Nucleus accumbens (tissue), 56 donors: ENCODE results near the gene GCLM.
"Not testable (repeated sequence)": the region's sequence is repeated elsewhere in the genome, so short reads cannot be mapped to it uniquely, and the experiment has no call there.

Source experiments
- DNase-seq, 56 donors: peaks; one replicate each; lab custom pipeline; 2025; lab: John Stamatoyannopoulos, UW

The GCLM gene

GRCh38 chr1:93899543-93900207 lies 9.6 kb downstream of the GCLM start:
- no peak for DNase-seq

- no peak for DNase-seq
Measured at GRCh38 chr1:93888900-93889299, 20.3 kb downstream of the GCLM start.

DNA sequence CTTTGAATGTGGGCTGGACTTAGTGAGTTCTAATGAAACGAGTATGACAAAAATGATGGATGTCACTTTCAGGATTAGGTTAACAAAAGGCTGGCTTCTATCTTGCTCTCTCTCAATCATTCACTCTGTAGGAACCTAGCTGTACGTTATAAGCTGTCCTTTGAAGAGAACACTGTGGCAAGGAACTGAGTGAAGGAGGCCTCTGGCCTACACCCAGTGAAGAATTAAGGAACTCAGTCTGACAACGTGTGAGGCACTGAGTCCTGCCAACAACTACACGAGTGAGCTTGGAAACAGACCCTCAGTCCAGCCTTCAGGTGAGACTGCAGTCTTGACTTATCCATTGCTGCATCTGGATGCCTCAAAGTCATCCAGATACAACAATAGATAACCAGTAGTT lies 27.0 kb downstream of the GCLM start:
- DNase-seq: no peak

GRCh38 chr1:93880731-93881130 lies 28.5 kb downstream of the GCLM start:
- DNase-seq: no peak

DNA sequence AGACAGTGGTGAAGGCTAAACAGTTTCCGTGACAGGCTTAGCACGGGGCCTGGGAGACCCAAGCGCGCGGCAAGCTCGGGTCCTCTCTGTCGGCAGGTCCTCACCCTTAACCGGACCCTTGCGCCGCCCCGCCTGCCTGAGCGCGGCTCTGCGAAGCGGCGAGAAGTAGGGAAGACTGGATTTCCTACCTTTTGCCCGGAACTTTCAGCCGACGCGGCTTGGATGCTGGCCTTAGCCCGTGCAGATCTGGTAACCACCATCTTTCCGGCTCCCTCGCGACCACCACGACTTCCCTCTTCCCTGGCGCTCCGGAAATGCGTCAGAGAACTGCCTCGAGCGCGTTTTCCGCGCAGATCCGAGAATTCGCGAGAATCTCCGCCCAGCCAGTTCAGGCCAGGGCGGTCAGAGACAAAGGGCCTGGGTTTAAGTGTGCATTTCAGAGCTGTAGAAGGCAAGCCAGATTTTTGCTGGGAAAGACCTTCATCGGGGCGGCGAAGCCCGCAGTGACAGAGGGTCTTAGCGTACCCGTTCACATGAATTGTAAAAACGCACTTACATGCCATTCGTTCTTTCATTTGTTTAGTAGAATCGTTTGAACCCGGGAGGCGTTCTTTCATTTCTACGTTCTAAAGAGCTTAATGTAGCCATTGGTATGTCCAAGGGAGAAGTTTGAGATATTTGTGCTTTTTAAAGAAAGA lies 30.2 kb downstream of the GCLM start, which contains the start of gene DNTTIP2:
Gene DNTTIP2, minus strand, starts transcription at position 318 of the 698 bp plus-strand sequence. Its CDS starts 58 bp downstream, at position 260.
- DNase-seq: peak; percentile 22 to 96 (median 87)

DNA sequence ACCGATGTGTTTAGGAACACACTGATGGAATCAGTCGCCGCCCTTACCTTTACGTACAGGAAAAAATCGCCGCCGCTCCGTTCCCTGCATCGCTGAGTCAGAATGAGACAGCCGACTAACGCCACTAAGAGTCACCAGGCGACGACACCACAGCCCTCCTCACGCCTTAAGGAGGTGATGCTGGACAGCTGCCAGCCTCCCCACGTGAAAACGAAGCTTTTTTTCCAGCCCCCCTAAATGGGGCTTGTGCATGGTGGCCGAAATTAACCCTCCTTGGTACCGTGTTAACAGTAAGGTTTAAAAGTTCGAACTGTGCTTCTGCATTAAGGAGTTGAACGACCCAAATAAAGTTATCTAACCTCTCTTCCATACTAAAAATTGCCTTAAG lies 30.7 kb downstream of the GCLM start:
- DNase-seq: peak in 19 of 56 donors; percentile 1 to 52 (median 12)

- DNase-seq: no peak
Measured at GRCh38 chr1:93877529-93877928, 31.7 kb downstream of the GCLM start.

DNA sequence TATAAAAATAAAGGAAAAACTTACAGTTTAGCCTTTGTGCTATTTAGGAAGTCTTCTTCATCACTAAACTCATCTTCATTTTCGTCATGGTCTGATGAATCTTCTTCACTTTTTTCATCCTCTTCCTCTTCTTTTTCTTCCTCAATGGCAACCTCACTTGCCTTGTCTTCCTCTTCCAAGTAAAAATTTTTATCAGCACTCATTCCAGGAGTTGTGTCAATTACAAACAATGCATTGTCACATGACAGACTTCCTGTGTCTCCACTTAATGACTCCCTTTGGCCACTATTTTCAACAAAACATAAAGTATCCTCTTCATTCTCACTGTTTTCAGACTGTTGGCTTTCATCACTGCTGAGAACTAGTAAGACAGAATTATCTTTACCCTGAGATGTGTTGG lies 33.0 kb downstream of the GCLM start:
- no peak for DNase-seq

GRCh38 chr1:93874025-93874651 lies 35.1 kb downstream of the GCLM start:
- DNase-seq: no peak

- DNase-seq: no peak
Measured at GRCh38 chr1:93871366-93871765, 37.9 kb downstream of the GCLM start.

DNA sequence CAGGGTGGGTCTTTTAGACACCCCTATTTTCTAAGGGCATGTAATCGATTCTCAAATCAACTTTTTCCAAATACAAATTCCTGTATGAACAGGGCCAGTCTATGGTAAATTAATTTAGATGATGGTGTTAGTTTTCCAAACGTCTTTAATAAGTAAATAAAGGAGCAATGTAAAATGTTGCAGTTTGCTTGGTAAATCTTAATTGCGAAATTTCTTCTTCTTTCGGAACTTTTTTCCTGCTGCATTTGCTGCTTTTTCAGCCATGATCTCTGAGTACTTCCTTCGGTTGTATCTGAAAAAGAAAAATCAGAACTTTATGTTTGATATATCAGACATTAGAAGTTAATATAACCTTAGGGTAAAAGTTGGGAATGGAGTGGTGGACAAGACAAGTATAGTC lies 39.6 kb downstream of the GCLM start:
- DNase-seq: no peak

GRCh38 chr1:93868492-93868891 lies 40.7 kb downstream of the GCLM start:
- not testable (repeated sequence) for DNase-seq

- DNase-seq: no peak
Measured at GRCh38 chr1:93865253-93865652, 44.0 kb downstream of the GCLM start.

GRCh38 chr1:93864175-93864574 lies 45.1 kb downstream of the GCLM start:
- DNase-seq: no peak

DNA sequence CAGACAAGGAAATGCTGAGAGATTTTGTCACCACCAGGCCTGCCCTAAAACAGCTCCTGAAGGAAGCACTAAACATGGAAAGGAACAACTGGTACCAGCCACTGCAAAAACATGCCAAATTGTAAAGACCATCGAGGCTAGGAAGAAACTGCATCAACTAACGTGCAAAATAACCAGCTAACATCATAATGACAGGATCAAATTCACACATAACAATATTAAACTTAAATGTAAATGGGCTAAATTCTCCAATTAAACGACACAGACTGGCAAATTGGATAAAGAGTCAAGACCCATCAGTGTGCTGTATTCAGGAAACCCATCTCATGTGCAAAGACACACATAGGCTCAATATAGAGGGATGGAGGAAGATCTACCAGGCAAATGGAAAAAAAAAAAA lies 51.6 kb downstream of the GCLM start:
- DNase-seq: not testable (repeated sequence)

DNA sequence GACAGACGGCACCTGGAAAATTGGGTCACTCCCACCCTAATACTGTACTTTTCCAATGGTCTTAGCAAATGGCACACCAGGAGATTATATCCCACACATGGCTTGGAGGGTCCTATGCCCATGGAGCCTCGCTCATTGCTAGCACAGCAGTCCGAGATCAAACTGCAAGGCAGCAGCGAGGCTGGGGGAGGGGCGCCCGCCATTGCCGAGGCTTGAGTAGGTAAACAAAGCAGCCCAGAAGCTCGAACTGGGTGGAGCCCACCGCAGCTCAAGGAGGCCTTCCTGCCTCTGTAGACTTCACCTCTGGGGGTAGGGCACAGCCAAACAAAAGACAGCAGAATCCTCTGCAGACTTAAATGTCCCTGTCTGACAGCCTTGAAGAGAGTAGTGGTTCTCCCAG lies 53.2 kb downstream of the GCLM start:
- DNase-seq: not testable (repeated sequence)

DNA sequence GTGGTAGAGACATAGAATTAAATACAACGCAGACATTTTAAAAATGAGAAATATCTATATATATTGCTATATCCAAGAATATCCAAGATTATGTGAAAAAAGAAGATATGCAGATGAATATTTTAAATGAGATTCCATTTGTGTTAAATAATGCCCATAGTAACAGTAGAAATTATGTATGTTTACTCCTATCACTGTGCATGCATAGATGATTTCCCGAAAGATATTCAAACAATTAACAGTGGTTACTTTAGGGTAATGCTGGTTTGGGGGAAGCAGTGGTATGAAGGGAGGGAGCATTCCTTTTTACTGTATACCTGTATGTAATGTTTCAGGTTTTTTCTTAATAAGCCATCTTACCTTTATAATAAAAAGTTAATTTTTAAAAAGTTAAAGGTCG lies 55.3 kb downstream of the GCLM start:
- DNase-seq: no peak

- DNase-seq: no peak
Measured at GRCh38 chr1:93851878-93852277, 57.4 kb downstream of the GCLM start.

GRCh38 chr1:93851327-93851712 lies 57.9 kb downstream of the GCLM start:
- DNase-seq: no peak

GRCh38 chr1:93850687-93851326 lies 58.4 kb downstream of the GCLM start:
- peak in 42 of 56 donors; percentile 3 to 76 (median 22) for DNase-seq

GRCh38 chr1:93848350-93848883 lies 60.8 kb downstream of the GCLM start:
- no peak for DNase-seq
